Bronchial epithelial cell (primary cell): Measurements from ENCODE around the gene PRRT2. TPM values are rescaled to one million over a fixed set of nuclear protein-coding genes. Genes with fewer than 3 reads are reported as not detected.

Experiments used
- DNase-seq: peaks from one replicate; pipeline ENCODE4 v3.0.0-alpha.2; 2010; ENCODE audit warnings: low read depth
- FAIRE-seq: peaks from 2 replicates; lab custom pipeline; 2011; peaks lifted over from hg19 to GRCh38; lab: Jason Lieb, UNC
- H3K27me3 ChIP-seq: 2 replicates; pipeline ENCODE4 v1.5.1; 2011; ENCODE audit warnings: low read length; ENCODE audit not compliant: control insufficient read depth, insufficient read depth
- H3K36me3 ChIP-seq: 2 replicates; pipeline ENCODE4 v1.5.1; 2011; ENCODE audit warnings: low read length; ENCODE audit not compliant: control insufficient read depth, insufficient read depth
- H3K4me3 ChIP-seq: 2 replicates; pipeline ENCODE4 v1.5.1; 2011; ENCODE audit warnings: mild to moderate bottlenecking, low read depth, low read length, control low read depth
- CTCF ChIP-seq: IDR thresholded peaks from 2 replicates; pipeline ENCODE4 v1.5.1; 2011; ENCODE audit warnings: mild to moderate bottlenecking, moderate library complexity, low read length, control low read depth, inconsistent platforms; ENCODE audit not compliant: insufficient read depth, severe bottlenecking
- total RNA-seq: library from RNA; depleted of rRNA; stranded (reverse); fragments of >200 nt; gene quantifications from 2 replicates; pipeline ENCODE4 v1.2.1, GENCODE V29; 2014

PRRT2 gene
- total RNA-seq, 1 donor from 2014 or later = not detected

- TF ChIP-seq CTCF = no peak
- FAIRE-seq (no peak), DNase-seq (no peak)
- peaks cover 6% of the 10 kb centered on the region for H3K36me3 ChIP-seq
- H3K27me3 ChIP-seq = no peaks in the 10 kb centered on the region
- peak overlapping the region; percentile 89 for H3K4me3 ChIP-seq
Observed at GRCh38 chr16:29815032-29815721, 3.2 kb downstream of the PRRT2 start.

- peak within 1 kb of the TSS; percentile 89 for H3K4me3 ChIP-seq
- TF ChIP-seq CTCF = peak; percentile 96
- no peaks in the 10 kb centered on the region for H3K27me3 ChIP-seq
- FAIRE-seq (no peak), DNase-seq (peak; percentile 99)
- H3K36me3 ChIP-seq = peaks cover 3% of the 10 kb centered on the region
Observed at GRCh38 chr16:29815793-29816693, 4.0 kb downstream of the PRRT2 start, which contains the start of gene PAGR1. Gene PAGR1, plus strand, starts transcription at chr16:29816152. Its CDS starts 374 bp downstream, at chr16:29816526.

- H3K27me3 ChIP-seq = no peaks in the 10 kb centered on the region
- H3K4me3 ChIP-seq = peak overlapping the region; percentile 89
- DNase-seq (peak; percentile 35), FAIRE-seq (no peak)
- TF ChIP-seq CTCF = no peak
- H3K36me3 ChIP-seq = peaks cover 3% of the 10 kb centered on the region
Observed at GRCh38 chr16:29816694-29817441, 4.9 kb downstream of the PRRT2 start.

- no peak for DNase-seq
- peaks cover 5% of the 10 kb centered on the region for H3K36me3 ChIP-seq
- TF ChIP-seq CTCF = no peak
- no peak overlapping the region for H3K4me3 ChIP-seq
- FAIRE-seq = no peak
- no peaks in the 10 kb centered on the region for H3K27me3 ChIP-seq
Observed at GRCh38 chr16:29818082-29818481, 6.1 kb downstream of the PRRT2 start.

- no peak overlapping the region for H3K4me3 ChIP-seq
- TF ChIP-seq CTCF = peak; percentile 30
- FAIRE-seq = no peak
- H3K27me3 ChIP-seq = no peaks in the 10 kb centered on the region
- no peak for DNase-seq
- H3K36me3 ChIP-seq = peaks cover 5% of the 10 kb centered on the region
Observed at GRCh38 chr16:29819506-29819905, 7.5 kb downstream of the PRRT2 start.
